Transverse colon (tissue), 4 donors: ENCODE measurements around the gene ALPK1.

Experiments
- POLR2A ChIP-seq: fragments of 450-650 bp; IDR thresholded peaks from one replicate; pipeline ENCODE4 v1.6.1; 2016; ENCODE audit warnings: antibody characterized with exemption, mild to moderate bottlenecking, moderate library complexity
- POLR2AphosphoS5 ChIP-seq, 3 donors: sonication (generic); formaldehyde crosslinking; IDR thresholded peaks; one replicate each; pipeline ENCODE4 v1.6.1; 2016; ENCODE audit warnings: antibody characterized with exemption in 3 of 3
- TF ChIP-seq, protein P1 (sequence below), 5 experiments: fragments of 200-600 bp in 3 of 5; fragments of 450-650 bp in 2 of 5; sonication (generic) in 3 of 5; IDR thresholded peaks; 1 replicate in 2 of 5; 2 replicates in 3 of 5; pipeline ENCODE4 v1.5.1; 2016 to 2017; ENCODE audit warnings: antibody characterized with exemption in 5 of 5, inconsistent platforms in 3 of 5, mild to moderate bottlenecking in 2 of 5, moderate library complexity in 1 of 5

DNA sequence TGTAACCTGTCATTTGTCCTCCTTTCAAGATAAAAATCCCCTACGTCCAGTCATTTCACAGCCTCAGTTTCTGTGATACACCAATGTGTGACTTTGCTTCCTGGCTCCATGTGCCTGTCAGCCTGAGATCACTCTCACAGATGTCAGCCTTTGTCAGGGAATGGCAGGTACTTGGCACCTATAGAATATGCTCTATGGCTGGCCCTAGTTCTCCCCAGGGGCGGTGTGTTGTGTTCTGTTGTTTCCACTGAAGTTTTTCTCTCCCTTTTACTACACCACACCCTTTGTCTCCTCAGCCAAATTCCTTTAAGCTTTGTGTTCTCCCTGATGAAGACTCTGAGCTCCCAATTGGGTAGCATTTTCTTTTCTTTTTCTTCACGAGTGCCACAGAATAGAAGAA is 81.7 kb downstream of the ALPK1 start:
- TF ChIP-seq, protein P1, sequence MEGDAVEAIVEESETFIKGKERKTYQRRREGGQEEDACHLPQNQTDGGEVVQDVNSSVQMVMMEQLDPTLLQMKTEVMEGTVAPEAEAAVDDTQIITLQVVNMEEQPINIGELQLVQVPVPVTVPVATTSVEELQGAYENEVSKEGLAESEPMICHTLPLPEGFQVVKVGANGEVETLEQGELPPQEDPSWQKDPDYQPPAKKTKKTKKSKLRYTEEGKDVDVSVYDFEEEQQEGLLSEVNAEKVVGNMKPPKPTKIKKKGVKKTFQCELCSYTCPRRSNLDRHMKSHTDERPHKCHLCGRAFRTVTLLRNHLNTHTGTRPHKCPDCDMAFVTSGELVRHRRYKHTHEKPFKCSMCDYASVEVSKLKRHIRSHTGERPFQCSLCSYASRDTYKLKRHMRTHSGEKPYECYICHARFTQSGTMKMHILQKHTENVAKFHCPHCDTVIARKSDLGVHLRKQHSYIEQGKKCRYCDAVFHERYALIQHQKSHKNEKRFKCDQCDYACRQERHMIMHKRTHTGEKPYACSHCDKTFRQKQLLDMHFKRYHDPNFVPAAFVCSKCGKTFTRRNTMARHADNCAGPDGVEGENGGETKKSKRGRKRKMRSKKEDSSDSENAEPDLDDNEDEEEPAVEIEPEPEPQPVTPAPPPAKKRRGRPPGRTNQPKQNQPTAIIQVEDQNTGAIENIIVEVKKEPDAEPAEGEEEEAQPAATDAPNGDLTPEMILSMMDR (IDR thresholded peaks at IDR 0.05): no peak
- TF ChIP-seq POLR2AphosphoS5 (IDR thresholded peaks at IDR 0.05): no peak
- TF ChIP-seq POLR2A: no peak
